AG08395 (cell line): ENCODE data around the gene ARHGAP31.
A peak's percentile ranks its signal among the peaks of the same experiment; 100 is the strongest.
"Not testable (repeated sequence)": the region's sequence is repeated elsewhere in the genome, so short reads cannot be mapped to it uniquely, and the experiment has no call there.

Experiments used
- DNase-seq: peaks from one replicate; pipeline ENCODE4 v3.0.0; 2012; ENCODE audit warnings: mixed read lengths, low spot score

ARHGAP31 gene

GRCh38 chr3:119322021-119322834, 28.0 kb downstream of the ARHGAP31 start:
- DNase-seq: peak; percentile 44

GRCh38 chr3:119322835-119323722, 28.9 kb downstream of the ARHGAP31 start:
- peak; percentile 74 for DNase-seq

DNA sequence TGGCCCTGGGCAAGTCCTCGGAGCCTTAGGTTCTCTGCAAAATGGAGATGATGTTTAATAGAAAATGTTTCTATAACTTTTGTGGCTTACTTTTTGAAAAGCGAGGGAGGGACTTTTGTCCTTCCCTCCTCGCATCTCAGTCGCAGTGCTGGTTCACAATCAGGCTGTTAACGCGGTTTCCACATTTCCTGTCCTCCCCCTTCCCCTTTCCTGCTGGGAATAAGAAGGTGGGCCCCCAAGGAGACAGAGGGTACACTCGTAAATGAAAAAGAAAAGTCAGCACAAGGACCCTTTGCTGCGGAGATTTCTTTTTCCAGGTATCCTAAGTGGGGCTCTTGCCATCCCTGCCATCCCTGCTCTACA, 29.5 kb downstream of the ARHGAP31 start:
- DNase-seq: no peak

- DNase-seq: no peak
Observed at GRCh38 chr3:119324899-119325298, 30.7 kb downstream of the ARHGAP31 start.

- DNase-seq: no peak
Observed at GRCh38 chr3:119326976-119327375, 32.8 kb downstream of the ARHGAP31 start.

DNA sequence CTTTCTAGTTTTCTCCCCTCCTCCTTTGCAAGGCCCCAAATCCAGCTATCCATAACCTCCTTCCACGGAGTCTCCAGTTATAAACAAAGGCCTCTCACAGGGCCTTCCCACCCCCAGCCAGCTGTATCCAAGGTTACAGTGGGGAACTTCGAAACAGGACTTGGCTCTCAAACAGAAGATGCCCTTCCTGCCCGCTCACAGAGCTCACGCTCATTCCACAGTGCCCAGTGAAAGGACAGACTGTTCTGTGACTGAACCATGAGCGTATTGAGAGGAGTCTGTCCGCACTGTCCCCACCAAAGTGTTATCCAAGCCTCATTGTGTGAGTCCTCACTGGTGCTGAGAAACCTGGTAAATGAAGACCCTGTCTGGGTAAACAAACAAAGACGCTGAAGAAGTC, 35.4 kb downstream of the ARHGAP31 start:
- DNase-seq: no peak

GRCh38 chr3:119330181-119330580, 36.0 kb downstream of the ARHGAP31 start:
- DNase-seq: no peak

- no peak for DNase-seq
Observed at GRCh38 chr3:119330858-119331257, 36.7 kb downstream of the ARHGAP31 start.

- peak; percentile 58 for DNase-seq
Observed at GRCh38 chr3:119331661-119332060, 37.5 kb downstream of the ARHGAP31 start.

GRCh38 chr3:119333773-119334509, 39.8 kb downstream of the ARHGAP31 start:
- DNase-seq: no peak

- no peak for DNase-seq
Observed at GRCh38 chr3:119336823-119337222, 42.6 kb downstream of the ARHGAP31 start.

DNA sequence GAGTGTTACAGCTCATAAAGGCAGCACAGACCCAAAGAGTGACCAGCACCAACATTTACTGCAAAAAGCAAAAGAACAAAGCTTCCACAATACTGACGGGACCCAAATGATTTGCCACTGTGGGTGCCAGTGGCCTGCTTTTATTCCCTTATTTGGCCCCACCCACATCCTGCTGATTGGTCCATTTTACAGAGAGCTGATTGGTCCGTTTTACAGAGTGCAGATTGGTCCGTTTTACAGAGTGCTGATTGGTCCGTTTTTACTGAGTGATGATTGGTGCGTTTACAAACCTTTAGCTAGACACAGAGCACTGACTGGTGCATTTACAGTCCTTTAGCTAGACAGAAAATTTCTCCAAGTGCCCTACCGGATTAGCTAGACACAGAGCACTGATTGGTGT, 43.2 kb downstream of the ARHGAP31 start:
- not testable (repeated sequence) for DNase-seq

DNA sequence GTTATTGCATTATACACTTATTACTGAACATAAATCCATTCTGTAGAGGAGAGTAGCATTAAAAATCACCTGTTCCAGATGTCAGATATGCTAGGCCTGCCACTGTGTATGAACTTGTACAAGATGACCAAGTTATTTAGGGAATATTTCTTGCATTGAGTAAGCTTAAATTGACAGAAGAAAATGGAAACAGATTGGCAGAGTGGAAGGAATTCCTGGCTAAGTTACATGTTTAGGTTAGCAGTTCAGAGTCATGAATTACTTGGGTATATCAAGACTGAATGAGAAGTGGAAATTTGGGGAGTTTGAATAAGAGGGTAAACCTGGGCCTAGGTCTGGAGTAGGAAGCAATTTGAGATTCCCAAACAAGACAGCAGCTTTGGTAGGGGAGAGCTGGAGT, 44.6 kb downstream of the ARHGAP31 start:
- DNase-seq: no peak

- no peak for DNase-seq
Observed at GRCh38 chr3:119340014-119340413, 45.8 kb downstream of the ARHGAP31 start.

GRCh38 chr3:119340446-119340845, 46.3 kb downstream of the ARHGAP31 start:
- no peak for DNase-seq

GRCh38 chr3:119342176-119342575, 48.0 kb downstream of the ARHGAP31 start:
- no peak for DNase-seq

DNA sequence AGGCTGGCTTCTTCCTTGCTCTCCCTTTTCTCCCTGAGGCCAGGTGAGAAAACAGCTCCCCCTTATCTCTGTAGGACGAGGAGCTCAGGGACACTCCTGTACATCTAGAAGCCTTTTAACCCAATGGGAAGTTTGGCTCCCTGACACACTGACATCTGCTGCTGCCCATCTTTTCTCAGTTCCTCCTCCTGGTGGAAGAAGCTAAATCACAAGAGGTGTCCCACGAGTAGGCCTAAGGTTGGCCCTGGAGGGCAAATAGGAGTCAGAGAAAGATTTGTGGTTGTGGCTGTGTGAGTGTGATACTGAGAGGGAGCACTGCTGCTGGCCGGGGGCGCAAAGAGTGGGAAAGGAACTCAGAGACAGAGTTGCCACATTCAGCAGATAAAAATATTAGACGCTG, 49.5 kb downstream of the ARHGAP31 start:
- DNase-seq: no peak

GRCh38 chr3:119346076-119346496, 51.9 kb downstream of the ARHGAP31 start:
- DNase-seq: no peak

DNA sequence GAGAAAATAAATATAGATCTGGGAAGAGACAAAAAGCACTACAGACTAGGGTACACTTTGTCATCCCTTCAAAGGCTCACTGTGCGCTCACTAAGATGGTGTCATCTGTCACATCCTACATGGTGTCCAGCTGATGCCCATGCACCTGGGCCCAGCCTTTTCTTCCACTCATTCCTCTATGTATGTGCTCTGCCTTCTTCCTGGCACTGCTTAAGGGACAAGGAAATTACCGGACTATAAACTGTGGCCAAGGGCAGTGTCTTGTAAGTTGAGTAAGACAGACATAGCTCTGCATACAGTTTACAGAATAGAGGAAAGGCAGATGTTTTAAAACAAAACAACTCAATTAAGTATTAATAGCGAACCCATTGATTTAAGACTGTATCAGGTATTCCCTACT, 52.9 kb downstream of the ARHGAP31 start:
- no peak for DNase-seq

GRCh38 chr3:119349354-119350041, 55.3 kb downstream of the ARHGAP31 start:
- DNase-seq: no peak

GRCh38 chr3:119350114-119350513, 55.9 kb downstream of the ARHGAP31 start:
- no peak for DNase-seq

DNA sequence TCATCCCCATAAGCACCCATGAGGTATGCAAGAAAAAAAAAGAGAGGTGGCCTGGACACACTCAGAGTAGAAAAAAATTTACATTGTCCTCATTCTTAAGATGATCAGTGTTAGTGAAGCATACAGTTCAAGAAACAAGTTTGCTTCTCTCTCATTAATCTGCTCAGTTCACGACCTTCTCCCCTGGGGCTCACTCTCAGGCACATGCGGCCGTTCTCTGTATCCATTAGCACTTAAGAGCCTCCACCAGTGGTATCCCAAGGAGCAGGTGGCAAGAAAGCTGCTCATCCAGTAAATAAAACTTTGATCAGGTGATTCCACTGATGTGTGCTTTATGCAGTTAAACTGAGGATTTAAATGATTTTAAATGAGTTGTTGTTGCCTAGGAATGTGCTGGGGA, 57.4 kb downstream of the ARHGAP31 start:
- DNase-seq: no peak
